HepG2 (cell line): ENCODE data around the gene KRTAP10-8. TPM values are rescaled to one million over a fixed set of nuclear protein-coding genes. Genes with fewer than 3 reads are reported as not detected.
"Not testable (repeated sequence)": the region's sequence is repeated elsewhere in the genome, so short reads cannot be mapped to it uniquely, and the experiment has no call there.

Experiments used
- ATAC-seq: fragments of 200-7000 bp; cut with Tn5 transposase; 3 replicates; pipeline ENCODE4 v1.9.1; 2020; ENCODE audit warnings: mild to moderate bottlenecking, moderate library complexity
- BruUV-seq: library from RNA; stranded (reverse); fragments of 400-500 nt; replicated peaks from 2 replicates; lab custom pipeline; 2021; lab: Mats Ljungman, UMichigan
- CTCF ChIA-PET: fragments of 300-600 bp; formaldehyde crosslinking; extraction: SDS; loops from one replicate; lab custom pipeline; 2021; ENCODE audit warnings: low total read pairs, inconsistent platforms, low intra/inter-chr PET ratio; lab: Yijun Ruan, JAX
- POLR2A ChIA-PET: fragments of 350-600 bp; sonication (Branson Sonifier 250); formaldehyde crosslinking; loops from one replicate; lab custom pipeline; 2020; ENCODE audit warnings: antibody characterized with exemption, inconsistent platforms; lab: Yijun Ruan, JAX
- DNase-seq: peaks from one replicate; pipeline ENCODE4 v3.0.0-alpha.2; 2015; ENCODE audit warnings: low spot score
- FAIRE-seq: peaks from 3 replicates; lab custom pipeline; 2011; peaks lifted over from hg19 to GRCh38; lab: Jason Lieb, UNC
- H2AFZ ChIP-seq: one replicate; pipeline ENCODE4 v1.6.1; 2011; ENCODE audit warnings: low read length, inconsistent platforms
- H3K27ac ChIP-seq: fragments of 300-600 bp; 3 replicates; pipeline ENCODE4 v1.8.0; 2011; ENCODE audit warnings: mixed run types, mild to moderate bottlenecking, mixed read lengths, low read length, inconsistent platforms; ENCODE audit not compliant: insufficient read depth; ENCODE audit errors: extremely low read length
- H3K27me3 ChIP-seq, 2 experiments: fragments of 200-600 bp in 1 of 2; 2 replicates in 1 of 2; 3 replicates in 1 of 2; pipeline versions ENCODE4 v1.6.0 to v1.8.0; 2011; ENCODE audit warnings: low read length in 2 of 2, mild to moderate bottlenecking in 2 of 2, moderate library complexity in 2 of 2, inconsistent platforms in 1 of 2; ENCODE audit not compliant: insufficient read depth in 2 of 2, control insufficient read depth in 1 of 2
- H3K36me3 ChIP-seq, 2 experiments: fragments of 200-600 bp in 1 of 2; replicated peaks in 1 of 2; 2 replicates in 1 of 2; 3 replicates in 1 of 2; pipeline versions ENCODE4 v1.5.1 to v1.8.0; 2011; ENCODE audit warnings: low read length in 2 of 2, inconsistent platforms in 1 of 2; ENCODE audit not compliant: insufficient read depth in 2 of 2, control insufficient read depth in 1 of 2
- H3K4me1 ChIP-seq: 2 replicates; pipeline ENCODE4 v1.5.1; 2012; ENCODE audit warnings: low read length, inconsistent platforms; ENCODE audit not compliant: insufficient read depth
- H3K4me2 ChIP-seq: 2 replicates; pipeline ENCODE4 v1.6.0; 2011; ENCODE audit warnings: low read depth, low read length, inconsistent platforms
- H3K4me3 ChIP-seq, 3 experiments: fragments of 200-600 bp in 1 of 3; sonication (generic), shearing (Covaris generic) in 1 of 3; replicated peaks in 1 of 3; 2 replicates each; pipeline ENCODE4 v1.5.1; 2011 to 2016; ENCODE audit warnings: low read length in 3 of 3, inconsistent platforms in 2 of 3, low read depth in 2 of 3, mild to moderate bottlenecking in 2 of 3, control low read depth in 1 of 3, mixed read lengths in 1 of 3; ENCODE audit not compliant: insufficient read depth in 1 of 3
- H3K79me2 ChIP-seq: one replicate; pipeline ENCODE4 v1.6.1; 2011; ENCODE audit warnings: low read length, inconsistent platforms; ENCODE audit not compliant: insufficient read depth
- H3K9ac ChIP-seq: 2 replicates; pipeline ENCODE4 v1.6.0; 2011; ENCODE audit warnings: mild to moderate bottlenecking, low read depth, low read length, inconsistent platforms; ENCODE audit not compliant: insufficient read depth
- H3K9me3 ChIP-seq: 2 replicates; pipeline ENCODE4 v1.5.1; 2012; ENCODE audit warnings: mild to moderate bottlenecking, low read length
- H4K20me1 ChIP-seq: 2 replicates; pipeline ENCODE4 v1.6.0; 2011; ENCODE audit warnings: inconsistent platforms, mild to moderate bottlenecking, low read length, moderate library complexity; ENCODE audit not compliant: insufficient read depth
- ADNP ChIP-seq: sonication (generic); formaldehyde crosslinking; IDR thresholded peaks from 2 replicates; pipeline ENCODE4 v1.4.0; 2020; ENCODE audit warnings: missing genetic modification reagents
- HOXA7 ChIP-seq: sonication (generic); formaldehyde crosslinking; IDR thresholded peaks from 2 replicates; pipeline ENCODE4 v1.8.1; 2022; ENCODE audit warnings: mild to moderate bottlenecking, missing genetic modification reagents, moderate library complexity
- IRF2 ChIP-seq: IDR thresholded peaks from 2 replicates; pipeline ENCODE4 v1.6.1; 2018; ENCODE audit warnings: missing genetic modification reagents, missing compliant biosample characterization
- KDM5A ChIP-seq: fragments of 200-600 bp; sonication (generic); IDR thresholded peaks from 2 replicates; pipeline ENCODE4 v1.7.0; 2018; ENCODE audit warnings: antibody characterized with exemption, mild to moderate bottlenecking, low read length, borderline replicate concordance
- KDM6A ChIP-seq: IDR thresholded peaks from 2 replicates; pipeline ENCODE4 v1.6.1; 2016; ENCODE audit warnings: low read depth
- NCOR1 ChIP-seq: fragments of 200-600 bp; sonication (generic); IDR thresholded peaks from 2 replicates; pipeline ENCODE4 v1.7.0; 2017; ENCODE audit warnings: antibody characterized with exemption, low read length, borderline replicate concordance
- NFIB ChIP-seq: sonication (generic); formaldehyde crosslinking; IDR thresholded peaks from 2 replicates; pipeline ENCODE4 v1.9.0; 2021; ENCODE audit warnings: missing genetic modification reagents, mild to moderate bottlenecking, borderline replicate concordance
- SMC3 ChIP-seq: IDR thresholded peaks from 2 replicates; pipeline ENCODE4 v1.6.1; 2011; ENCODE audit warnings: low read length, improper control_type of control experiment
- SOX13 ChIP-seq, 3 experiments: fragments of 450-650 bp in 1 of 3; sonication (generic) in 1 of 3; formaldehyde crosslinking in 1 of 3; IDR thresholded peaks in 2 of 3; conservative IDR thresholded peaks in 1 of 3; 2 replicates each; pipeline versions ENCODE4 v1.5.0 to v1.6.1; 2016 to 2020; ENCODE audit warnings: antibody characterized with exemption in 1 of 3, mild to moderate bottlenecking in 1 of 3, missing compliant biosample characterization in 1 of 3, missing genetic modification reagents in 1 of 3, moderate library complexity in 1 of 3
- ZFY ChIP-seq: sonication (generic); formaldehyde crosslinking; IDR thresholded peaks from 2 replicates; pipeline ENCODE4 v1.4.0; 2020; ENCODE audit warnings: missing genetic modification reagents
- ZNF337 ChIP-seq: sonication (generic); formaldehyde crosslinking; IDR thresholded peaks from 2 replicates; pipeline ENCODE4 v1.5.1; 2020; ENCODE audit warnings: missing genetic modification reagents, low read depth, mild to moderate bottlenecking, borderline replicate concordance
- ZNF451 ChIP-seq: sonication (generic); formaldehyde crosslinking; IDR thresholded peaks from 2 replicates; pipeline ENCODE4 v1.5.0; 2020; ENCODE audit warnings: mild to moderate bottlenecking, missing genetic modification reagents
- ZNF740 ChIP-seq: sonication (generic); formaldehyde crosslinking; IDR thresholded peaks from 2 replicates; pipeline ENCODE4 v1.4.0; 2020; ENCODE audit warnings: missing genetic modification reagents
- WGBS: methylation state at CpG from one replicate; pipeline ENCODE4 v1.1.6; 2017; ENCODE audit warnings: low lambda C conversion rate; 5-methylcytosine and 5-hydroxymethylcytosine counted together
- in situ Hi-C: cut with HindIII; loops from 2 replicates; pipeline ENCODE4 v1.10.0; 2017; ENCODE audit warnings: low pct_unique_long_range_greater_than_20kb; ENCODE audit not compliant: extremely low pct_ligation_motif_present
- intact Hi-C: fragments of 100-400 bp; cut with micrococcal nuclease; formaldehyde crosslinking; loops from one replicate; pipeline ENCODE4 v1.10.0; 2022; ENCODE audit not compliant: unreplicated experiment
- polyA plus RNA-seq, 8 experiments: library from polyadenylated mRNA; depleted of rRNA in 3 of 8; stranded (reverse) in 7 of 8; unstranded in 1 of 8; fragments of >200 nt; fragmentation: Illumina TruSeq in 4 of 8; extraction: Trizol in 4 of 8; gene quantifications; 2 replicates each; pipeline versions ENCODE4 v1.2.1 to v1.2.3, GENCODE V29; 2011 to 2016; ENCODE audit warnings: low read depth in 4 of 8, missing spikeins in 1 of 8, mixed read lengths in 1 of 8; ENCODE audit not compliant: insufficient read depth in 1 of 8
- total RNA-seq, 5 experiments: library from RNA; depleted of rRNA; stranded (reverse); fragments of >200 nt; fragmentation: Illumina TruSeq; extraction: Trizol; gene quantifications; 2 replicates each; pipeline ENCODE4 v1.2.3, GENCODE V29; 2016; ENCODE audit warnings: low read depth in 1 of 5

KRTAP10-8 gene
- total and polyA plus RNA-seq, 2 of the 13 experiments (the other 11 are each of a cell fraction or from before 2014, with no cell fraction given) = not detected

- not testable (repeated sequence) for BruUV-seq, ATAC-seq
- H3K4me2 ChIP-seq = peak within 1 kb of the TSS; percentile 75
Observed at GRCh38 chr21:44573630-44574456, 38.0 kb upstream of the KRTAP10-8 start, which contains the start of gene KRTAP10-4. Gene KRTAP10-4 (plus strand): TSS chr21:44573729. CDS start chr21:44573759, 30 bp downstream.

GRCh38 chr21:44574457-44575306 lies 37.2 kb upstream of the KRTAP10-8 start:
- peak; percentile 86 for DNase-seq
- in situ Hi-C loops = no loop called here
- Histone ChIP-seq H3K9ac (no peak overlapping the region), H3K4me3 (peak overlapping the region; percentile 9 to 59 (median 21); a peak in 1 of 6 replicates), H3K4me1 (peaks cover 32% of the 10 kb centered on the region), H4K20me1 (no peaks in the 10 kb centered on the region), H3K79me2 (no peaks in the 10 kb centered on the region), H3K27me3 (no peaks in the 10 kb centered on the region), H3K4me2 (peak overlapping the region; percentile 75), H2AFZ (no peak overlapping the region), H3K36me3 (no peaks in the 10 kb centered on the region), H3K9me3 (peaks cover 14% of the 10 kb centered on the region), H3K27ac (peak overlapping the region; percentile 32)
- ChIA-PET CTCF (interaction anchor here (0.7 kb wide), 1 partner anchor 11 kb away, joined by 3 read pairs; no protein-coding TSS in a partner anchor), POLR2A (no interaction called here)
- 4% methylated on average over 13 of the region's 21 CpGs for WGBS
- peak; percentile 49 for FAIRE-seq
- BruUV-seq = no TSS peak
- peak; percentile 94 for ATAC-seq
- intact Hi-C loops = no loop called here
- TF ChIP-seq ZNF740 (CRISPR knock-in tag) (0 out of 2 replicates have a peak, but pooled peaks have one; percentile 21), IRF2 (peak; percentile 25; the same call in 1 of the 2 replicates), NFIB (CRISPR knock-in tag) (no peak), SMC3 (no peak), ZNF337 (CRISPR knock-in tag) (no peak), SOX13 (IDR thresholded peaks at IDR 0.05) (no peak), SOX13 (CRISPR knock-in tag; conservative IDR thresholded peaks at IDR 0.05 in 1 of 2, IDR thresholded peaks at IDR 0.05 in 1 of 2) (peak in 1 of 2 experiments; percentile 72; a peak in 2 of 4 replicates), KDM5A (no peak), ZNF451 (CRISPR knock-in tag) (peak; percentile 54; the same call in 1 of the 2 replicates), KDM6A (CRISPR knock-in tag) (peak; percentile 44; the same call in 1 of the 2 replicates), ADNP (peak; percentile 85), HOXA7 (CRISPR knock-in tag) (peak; percentile 32; the same call in 1 of the 2 replicates), ZFY (CRISPR knock-in tag) (peak; percentile 51; the same call in 1 of the 2 replicates), NCOR1 (peak; percentile 58; the same call in 1 of the 2 replicates)

More at GRCh38 chr21:44573630-44574456, 38.0 kb upstream of the KRTAP10-8 start, which contains the start of gene KRTAP10-4:
- H3K27me3 ChIP-seq, H3K79me2 ChIP-seq, intact Hi-C loops, H3K36me3 ChIP-seq, POLR2A ChIA-PET, H4K20me1 ChIP-seq, FAIRE-seq, H2AFZ ChIP-seq, in situ Hi-C loops, H3K27ac ChIP-seq, DNase-seq: not testable (repeated sequence)
- Histone ChIP-seq H3K4me3 (peak within 1 kb of the TSS; percentile 9 to 59 (median 21); a peak in 1 of 6 replicates), H3K4me1 (peaks cover 32% of the 10 kb centered on the region), H3K9ac (peak within 1 kb of the TSS; percentile 25; the same call in 1 of the 2 replicates), H3K9me3 (peaks cover 14% of the 10 kb centered on the region)
- WGBS = 74% methylated on average over 6 of the region's 25 CpGs
- CTCF ChIA-PET = interaction anchor here (0.7 kb wide), 1 partner anchor 10 kb away, joined by 3 read pairs; no protein-coding TSS in a partner anchor
